WERI-Rb-1 (cell line): ENCODE measurements around the gene SULT4A1.
A peak's percentile ranks its signal among the peaks of the same experiment; 100 is the strongest.

Source experiments
- DNase-seq: peaks from one replicate; pipeline ENCODE4 v3.0.0-alpha.2; 2020
- H3K27ac ChIP-seq: fragments of 250-450 bp; sonication (Bioruptor Pico); 2 replicates; pipeline ENCODE4 v1.5.1; 2020; ENCODE audit warnings: mild to moderate bottlenecking, moderate library complexity
- H3K27me3 ChIP-seq: fragments of 250-450 bp; sonication (Bioruptor Pico); 2 replicates; pipeline ENCODE4 v1.5.1; 2021; ENCODE audit warnings: mild to moderate bottlenecking, low read depth, moderate library complexity; ENCODE audit not compliant: insufficient read depth, severe bottlenecking
- H3K36me3 ChIP-seq: fragments of 250-450 bp; sonication (Bioruptor Pico); 2 replicates; pipeline ENCODE4 v1.5.1; 2020; ENCODE audit warnings: mild to moderate bottlenecking, moderate library complexity
- H3K4me3 ChIP-seq: 2 replicates; pipeline ENCODE4 v1.5.1; 2011; ENCODE audit warnings: low read depth, mild to moderate bottlenecking, control low read depth, low read length
- H3K9me3 ChIP-seq: fragments of 250-450 bp; sonication (Bioruptor Pico); 2 replicates; pipeline ENCODE4 v1.5.1; 2021; ENCODE audit warnings: mild to moderate bottlenecking, moderate library complexity; ENCODE audit not compliant: severe bottlenecking
- TF ChIP-seq, protein P1 (sequence below): IDR thresholded peaks from 2 replicates; pipeline ENCODE4 v1.5.1; 2011; ENCODE audit warnings: low read depth, mild to moderate bottlenecking, control low read depth, inconsistent platforms, low read length

The SULT4A1 gene

DNA sequence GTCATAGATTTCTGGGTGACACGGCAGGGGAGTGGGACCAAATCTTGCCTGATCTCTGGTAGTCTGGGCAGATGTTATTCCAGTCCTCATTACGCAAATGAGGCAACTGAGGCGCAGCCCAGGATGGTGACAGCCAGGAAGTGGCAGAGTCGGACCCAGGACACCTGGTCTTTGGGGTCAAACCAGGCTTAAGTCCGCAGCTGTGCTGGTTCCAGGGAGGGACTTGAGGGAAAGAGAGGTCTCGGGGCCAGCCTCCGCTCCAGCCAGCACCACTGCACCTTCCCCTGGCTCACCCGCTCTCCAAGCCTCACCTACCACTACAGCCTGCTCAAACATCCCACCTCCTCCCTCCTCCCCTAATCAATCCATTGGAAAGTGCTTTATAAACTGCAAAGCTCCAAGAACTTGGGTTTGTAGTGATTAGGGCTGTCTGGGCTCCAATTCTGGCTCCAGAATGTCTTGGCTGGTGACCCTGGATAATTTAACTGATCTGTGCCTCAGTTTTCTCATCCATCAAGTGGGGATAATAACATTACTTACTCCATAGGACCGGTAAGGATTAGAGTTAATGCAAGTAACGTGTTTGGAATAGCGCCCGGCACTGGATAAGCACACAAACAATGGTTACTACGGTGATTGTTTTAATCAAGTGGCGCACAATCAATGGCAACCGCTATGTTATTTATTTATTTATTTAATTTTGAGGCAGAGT, 30.0 kb upstream of the SULT4A1 start:
- H3K27me3 ChIP-seq, result no peaks in the 10 kb centered on the region

DNA sequence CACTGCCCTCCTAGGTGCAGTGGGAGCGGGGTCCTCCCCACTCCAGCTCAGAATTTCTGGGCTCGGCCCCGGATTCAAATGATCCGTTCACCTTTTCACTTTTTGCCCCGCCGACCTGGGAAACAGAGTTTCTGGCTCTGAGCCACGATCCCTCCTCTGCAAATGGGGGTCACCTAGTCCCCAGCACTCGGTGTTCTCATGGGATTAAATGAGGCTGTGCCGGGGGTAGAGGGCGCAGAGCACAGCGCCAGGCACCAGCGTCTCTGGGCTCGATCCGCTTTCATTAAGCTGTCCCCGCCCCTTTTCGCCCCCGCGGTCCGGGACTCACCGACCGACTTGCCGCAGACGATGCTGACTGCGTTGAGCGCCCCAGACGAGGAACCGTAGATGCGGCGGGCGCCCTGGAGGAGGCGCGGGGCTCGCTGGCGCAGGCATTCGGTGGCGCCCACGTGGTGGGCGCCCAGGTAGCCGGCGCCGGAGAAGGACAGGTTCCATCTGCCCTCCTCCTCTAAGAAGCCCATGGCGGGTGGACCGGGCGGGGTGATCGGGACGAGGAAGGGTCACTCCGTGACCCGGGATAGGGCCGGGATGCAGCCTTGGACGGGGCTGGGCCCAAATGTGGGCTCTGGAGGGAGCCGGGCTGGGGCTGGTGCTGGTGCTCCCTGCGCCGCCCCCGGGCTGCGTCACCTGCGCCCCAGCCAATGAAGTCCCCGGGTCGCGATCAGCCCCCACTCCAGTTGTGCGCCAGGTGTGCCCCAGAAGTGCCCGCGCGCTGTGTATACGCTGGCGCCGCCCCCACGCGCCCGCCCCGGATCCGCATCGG, 29.3 kb upstream of the SULT4A1 start, which contains the start of gene PNPLA5:
TSS of gene PNPLA5 (minus strand) at position 654 of the 823 bp plus-strand sequence. CDS start at position 521, 133 bp downstream.
- no peak for DNase-seq
- no peak within 1 kb of the TSS for H3K27ac ChIP-seq
- no peaks in the 10 kb centered on the region for H3K36me3 ChIP-seq
- H3K9me3 ChIP-seq, result no peaks in the 10 kb centered on the region
- H3K4me3 ChIP-seq, result no peak within 1 kb of the TSS
- TF ChIP-seq, protein P1, sequence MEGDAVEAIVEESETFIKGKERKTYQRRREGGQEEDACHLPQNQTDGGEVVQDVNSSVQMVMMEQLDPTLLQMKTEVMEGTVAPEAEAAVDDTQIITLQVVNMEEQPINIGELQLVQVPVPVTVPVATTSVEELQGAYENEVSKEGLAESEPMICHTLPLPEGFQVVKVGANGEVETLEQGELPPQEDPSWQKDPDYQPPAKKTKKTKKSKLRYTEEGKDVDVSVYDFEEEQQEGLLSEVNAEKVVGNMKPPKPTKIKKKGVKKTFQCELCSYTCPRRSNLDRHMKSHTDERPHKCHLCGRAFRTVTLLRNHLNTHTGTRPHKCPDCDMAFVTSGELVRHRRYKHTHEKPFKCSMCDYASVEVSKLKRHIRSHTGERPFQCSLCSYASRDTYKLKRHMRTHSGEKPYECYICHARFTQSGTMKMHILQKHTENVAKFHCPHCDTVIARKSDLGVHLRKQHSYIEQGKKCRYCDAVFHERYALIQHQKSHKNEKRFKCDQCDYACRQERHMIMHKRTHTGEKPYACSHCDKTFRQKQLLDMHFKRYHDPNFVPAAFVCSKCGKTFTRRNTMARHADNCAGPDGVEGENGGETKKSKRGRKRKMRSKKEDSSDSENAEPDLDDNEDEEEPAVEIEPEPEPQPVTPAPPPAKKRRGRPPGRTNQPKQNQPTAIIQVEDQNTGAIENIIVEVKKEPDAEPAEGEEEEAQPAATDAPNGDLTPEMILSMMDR, result no peak
- no peaks in the 10 kb centered on the region for H3K27me3 ChIP-seq

More for the DNA sequence above, 30.0 kb upstream of the SULT4A1 start:
- TF ChIP-seq, protein P1, result no peak
- H3K4me3 ChIP-seq, result no peak overlapping the region
- no peaks in the 10 kb centered on the region for H3K9me3 ChIP-seq
- no peak overlapping the region for H3K27ac ChIP-seq
- DNase-seq, result no peak
- H3K36me3 ChIP-seq, result no peaks in the 10 kb centered on the region

DNA sequence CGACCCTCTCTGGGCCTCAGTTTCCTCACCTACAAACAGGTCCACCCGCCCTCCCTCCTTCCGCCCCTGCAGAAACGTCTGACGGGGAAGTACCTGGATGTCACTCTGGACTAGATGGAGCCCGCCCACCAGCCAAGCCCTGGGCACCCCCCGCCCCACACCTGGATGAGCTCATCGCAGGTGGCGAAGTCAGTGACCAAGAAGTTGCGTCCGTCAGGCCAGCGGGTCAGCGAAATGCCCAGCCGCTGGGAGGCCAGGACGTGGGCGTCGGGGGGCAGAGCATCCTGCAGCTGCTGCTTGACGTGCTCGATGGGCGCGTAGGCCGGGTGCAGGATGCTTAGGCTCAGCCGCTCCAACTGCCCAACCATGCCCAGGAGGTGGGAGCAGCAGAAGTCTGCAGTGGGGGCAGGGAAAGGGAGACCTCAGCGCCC, 28.6 kb upstream of the SULT4A1 start:
- Histone ChIP-seq H3K27me3 (no peaks in the 10 kb centered on the region), H3K9me3 (no peaks in the 10 kb centered on the region), H3K4me3 (no peak overlapping the region), H3K36me3 (no peaks in the 10 kb centered on the region), H3K27ac (no peak overlapping the region)
- DNase-seq, result no peak
- TF ChIP-seq, protein P1, result no peak

DNA sequence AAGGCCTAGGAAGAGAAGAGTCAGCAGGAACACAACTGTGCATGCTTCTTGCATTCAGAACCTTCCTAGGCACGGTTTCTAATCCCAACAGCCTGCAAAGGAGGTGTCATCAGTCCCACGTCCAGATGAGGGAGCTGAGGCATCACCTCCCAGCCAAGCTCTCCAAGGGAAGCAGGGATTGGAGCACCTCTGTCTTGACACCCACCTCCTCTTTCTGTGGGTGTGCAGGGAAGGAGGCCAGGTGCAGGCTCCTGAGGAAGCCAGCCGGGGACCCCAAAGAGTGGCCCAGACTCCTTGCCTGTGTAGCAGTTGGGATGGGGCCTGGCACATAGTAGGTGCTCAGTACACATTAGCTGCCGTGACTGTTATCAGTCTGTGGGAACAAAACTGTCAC, 27.5 kb upstream of the SULT4A1 start:
- no peak overlapping the region for H3K27ac ChIP-seq
- H3K27me3 ChIP-seq, result no peaks in the 10 kb centered on the region
- TF ChIP-seq, protein P1, result peak; percentile 69
- H3K9me3 ChIP-seq, result no peaks in the 10 kb centered on the region
- no peak overlapping the region for H3K4me3 ChIP-seq
- H3K36me3 ChIP-seq, result no peaks in the 10 kb centered on the region
- DNase-seq, result peak; percentile 48

DNA sequence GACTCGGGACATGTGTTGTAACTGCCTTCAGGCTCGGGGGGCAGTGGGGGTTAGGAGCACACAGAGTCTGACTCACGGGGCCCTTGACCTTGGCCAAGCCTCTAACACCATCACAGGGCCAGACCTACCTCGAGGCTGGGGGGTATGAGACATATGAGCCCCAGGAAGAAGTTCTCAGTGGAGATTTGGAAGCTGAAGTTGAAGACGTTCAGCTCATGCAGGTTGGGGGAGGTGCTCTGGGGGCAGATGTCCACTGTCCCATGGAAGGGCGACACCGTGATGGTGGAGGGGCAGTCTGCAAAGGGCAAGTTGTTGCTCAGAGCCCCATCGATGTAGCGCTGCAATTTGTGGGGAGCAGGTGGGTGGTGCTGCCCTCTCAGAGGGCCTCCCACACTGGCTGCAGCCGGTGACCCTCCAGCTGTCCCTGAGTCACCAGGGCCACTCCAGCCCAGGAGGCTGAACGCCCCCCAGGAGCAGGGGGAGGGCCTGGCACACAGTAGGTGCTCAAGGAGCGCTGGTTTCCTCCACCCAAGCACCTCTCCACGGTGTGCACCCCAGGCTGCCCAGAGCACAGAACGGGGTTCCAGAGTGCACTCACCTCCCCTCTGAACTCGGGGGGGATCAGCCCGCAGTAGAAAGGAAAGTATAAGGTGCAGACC, 27.0 kb upstream of the SULT4A1 start:
- H3K4me3 ChIP-seq, result no peak overlapping the region
- no peak for DNase-seq
- no peaks in the 10 kb centered on the region for H3K36me3 ChIP-seq
- TF ChIP-seq, protein P1, result no peak
- H3K9me3 ChIP-seq, result no peaks in the 10 kb centered on the region
- H3K27ac ChIP-seq, result no peak overlapping the region
- H3K27me3 ChIP-seq, result no peaks in the 10 kb centered on the region
